ENCODE data around the gene FREY1. TPM values are rescaled to one million over a fixed set of nuclear protein-coding genes. Genes with fewer than 3 reads are reported as not detected.

FREY1 gene
- total and polyA plus RNA-seq, 2 of the 8 experiments (the other 6 are each of a cell fraction or from before 2014, with no cell fraction given): 0.32 to 1.1 TPM

- Histone ChIP-seq H4K5ac (ENCODE audit: insufficient read length, low read depth, low read length) (no peak overlapping the region), H3K4me1 (replicated peaks in 1 of 4; ENCODE audit: control insufficient read depth in 3 of 4, insufficient read depth in 4 of 4, low read length in 3 of 4) (peaks cover 0 to 10% (median 5%) of the 10 kb centered on the region in 4 experiments; a peak in 5 of 7 replicates), H3K9me3 (ENCODE audit: insufficient read depth in 2 of 2, low read depth in 1 of 2, low read length in 1 of 2) (no peaks in the 10 kb centered on the region), H4K91ac (replicated peaks; ENCODE audit: insufficient read length, low read length) (no peak overlapping the region), H3K79me2 (ENCODE audit: control insufficient read depth in 1 of 2, insufficient read depth in 2 of 2, low read length in 2 of 2) (no peaks in the 10 kb centered on the region; a peak in 1 of 4 replicates), H2BK120ac (replicated peaks; ENCODE audit: low read depth, low read length) (no peak overlapping the region), H3K18ac (ENCODE audit: extremely low read depth, low read length) (no peak overlapping the region), H2BK20ac (ENCODE audit: low read length) (no peak overlapping the region), H2BK12ac (ENCODE audit: low read depth, low read length) (0 out of 2 replicates have a peak overlapping the region, but pooled peaks have one; percentile 9), H3K23me2 (ENCODE audit: low read depth, low read length) (peaks cover 8% of the 10 kb centered on the region; the same call in 1 of the 2 replicates), H4K8ac (ENCODE audit: extremely low read depth, insufficient read depth, low read length) (no peak overlapping the region), H3K23ac (ENCODE audit: insufficient read length) (no peak overlapping the region), H2AFZ (ENCODE audit: low read length) (no peak overlapping the region), H3K56ac (replicated peaks; ENCODE audit: insufficient read length, low read depth, low read length) (no peak overlapping the region), H4K20me1 (replicated peaks in 1 of 2; ENCODE audit: control insufficient read depth in 1 of 2, insufficient read depth in 2 of 2, low read length in 2 of 2) (peaks cover 0 to 11% of the 10 kb centered on the region in 2 experiments), H3K14ac (ENCODE audit: insufficient read length) (no peak overlapping the region), H3K79me1 (ENCODE audit: low read depth, low read length) (no peaks in the 10 kb centered on the region), H2BK5ac (ENCODE audit: low read depth, low read length) (no peak overlapping the region), H3K36me3 (ENCODE audit: control insufficient read depth in 2 of 4, insufficient read depth in 4 of 4, low read length in 3 of 4) (no peaks in the 10 kb centered on the region; a peak in 2 of 8 replicates), H3K4me3 (ENCODE audit: extremely low read depth in 1 of 4, insufficient read depth in 2 of 4, low read depth in 3 of 4, low read length in 4 of 4) (peak overlapping the region; percentile 14 to 46 (median 15); a peak in 5 of 8 replicates), H2AK5ac (ENCODE audit: low read depth, low read length) (no peak overlapping the region), H3K4me2 (ENCODE audit: insufficient read depth in 1 of 2, low read depth in 2 of 2, low read length in 2 of 2) (peak overlapping the region; percentile 62 to 75), H3K27ac (ENCODE audit: low read depth, low read length) (no peak overlapping the region), H3K9ac (replicated peaks in 1 of 4; ENCODE audit: extremely low read depth in 1 of 4, low read depth in 3 of 4, low read length in 3 of 4) (no peak overlapping the region), H2BK15ac (ENCODE audit: low read length) (no peak overlapping the region; the same call in 1 of the 2 replicates), H3K4ac (replicated peaks; ENCODE audit: insufficient read length, low read depth, low read length) (no peak overlapping the region), H3K27me3 (replicated peaks in 1 of 4; ENCODE audit: control insufficient read depth in 3 of 4, extremely low read depth in 1 of 4, insufficient read depth in 3 of 4, low read length in 3 of 4) (no peaks in the 10 kb centered on the region; a peak in 2 of 7 replicates)
- no peak for FAIRE-seq
- CTCF ChIA-PET (ENCODE audit: partially characterized antibody): interaction anchor here (1.6 to 5.2 kb wide), 3 partner anchors 9 to 14 kb away, joined by 6 to 41 read pairs (median 8); no protein-coding TSS in a partner anchor
- WGBS, 2 experiments (ENCODE audit: extremely low coverage in 1 of 2, insufficient coverage in 1 of 2, insufficient read length in 1 of 2, insufficient replicate concordance in 2 of 2, low coverage in 1 of 2, low lambda C conversion rate in 2 of 2, missing lambda C conversion rate in 1 of 2): 86% methylated on average over 10 of the region's 10 CpGs; no CpG with 5 or more reads in 1 of the 2 experiments
- POLR2A ChIA-PET (ENCODE audit: partially characterized antibody): interaction anchor here (1.0 to 2.6 kb wide), 4 partner anchors 10 to 98 kb away, joined by 3 to 12 read pairs (median 7); partner anchors contain the start of gene LARGE2
- no peak for DNase-seq (ENCODE audit: low read depth in 1 of 2, low spot score in 2 of 2)
Observed at GRCh38 chr11:45884596-45885185, 22.4 kb downstream of the FREY1 start.
